Esophagus squamous epithelium (tissue), 5 donors: ENCODE results near the gene SDS. TPM values are rescaled to one million over a fixed set of nuclear protein-coding genes. Genes with fewer than 3 reads are reported as not detected.

Source experiments
- DNase-seq: peaks from one replicate; lab custom pipeline; 2025; lab: John Stamatoyannopoulos, UW
- H3K27ac ChIP-seq, 4 donors: fragments of 200-600 bp; sonication (generic); one replicate each; pipeline ENCODE4 v1.5.1; 2016 to 2019; ENCODE audit warnings: mild to moderate bottlenecking in 1 of 4
- H3K27me3 ChIP-seq, 4 donors: fragments of 200-600 bp; sonication (generic); 1 replicate in 3 of 4; 2 replicates in 1 of 4; pipeline versions ENCODE4 v1.5.1 to v1.6.0; 2017 to 2021; ENCODE audit warnings: antibody characterized with exemption in 1 of 4
- H3K36me3 ChIP-seq, 3 donors: fragments of 200-600 bp; sonication (generic); one replicate each; pipeline ENCODE4 v1.5.1; 2016 to 2019
- H3K4me1 ChIP-seq, 3 donors: fragments of 200-600 bp; sonication (generic); one replicate each; pipeline ENCODE4 v1.5.1; 2017 to 2019
- H3K4me3 ChIP-seq, 4 donors: fragments of 200-600 bp; sonication (generic); 1 replicate in 3 of 4; 2 replicates in 1 of 4; pipeline ENCODE4 v1.5.1; 2016 to 2019; ENCODE audit warnings: mild to moderate bottlenecking in 2 of 4, moderate library complexity in 1 of 4
- H3K9me3 ChIP-seq, 3 donors: fragments of 200-600 bp; sonication (generic); one replicate each; pipeline ENCODE4 v1.5.1; 2016 to 2019
- POLR2A ChIP-seq, 4 donors: fragments of 450-650 bp; IDR thresholded peaks; one replicate each; pipeline ENCODE4 v1.6.1; 2017; ENCODE audit warnings: antibody characterized with exemption in 4 of 4, mild to moderate bottlenecking in 4 of 4, moderate library complexity in 3 of 4
- WGBS, 2 donors: methylation state at CpG; one replicate each; pipeline ENCODE4 v1.1.5; 2018; 5-methylcytosine and 5-hydroxymethylcytosine counted together
- intact Hi-C: fragments of 100-400 bp; cut with DNase I; formaldehyde crosslinking; loops from one replicate; pipeline ENCODE4 v1.15.0; 2022
- total RNA-seq, 4 donors: library from RNA; depleted of rRNA; stranded (reverse); fragments of >200 nt; gene quantifications; one replicate each; pipeline ENCODE4 v1.1.0, GENCODE V29; 2016
- TF ChIP-seq, protein P1 (sequence below), 6 experiments: fragments of 450-650 bp in 4 of 6; fragments of 200-600 bp in 2 of 6; sonication (generic) in 2 of 6; IDR thresholded peaks; one replicate each; pipeline ENCODE4 v1.5.1; 2016 to 2019; ENCODE audit warnings: antibody characterized with exemption in 6 of 6, mild to moderate bottlenecking in 4 of 6, moderate library complexity in 4 of 6
- donor health status: DM: yes; HTN: yes; CAD: no.

Gene SDS
- total RNA-seq, 4 donors from 2014 or later: 0.76 TPM; not detected in 3

DNA sequence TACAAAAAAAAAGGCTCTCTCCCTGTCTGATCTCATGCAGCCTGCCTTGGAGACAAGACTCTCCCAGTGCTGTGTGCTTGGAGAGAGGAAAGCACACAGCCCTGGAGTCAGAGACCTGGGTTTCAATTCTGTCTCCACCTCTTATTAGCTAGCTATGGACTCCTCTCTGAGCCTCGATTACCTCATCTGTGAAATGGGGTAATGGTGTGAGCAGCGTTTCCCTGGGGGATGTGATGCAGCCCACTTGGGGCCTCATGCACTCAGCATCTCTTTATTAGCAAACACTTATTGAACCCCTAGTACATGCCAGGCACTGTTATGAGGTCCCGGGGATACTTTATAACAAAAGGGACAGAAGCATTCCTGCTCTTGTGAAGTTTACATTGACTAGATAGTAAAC is 12.5 kb downstream of the SDS start:
- H3K4me1 ChIP-seq: no peaks in the 10 kb centered on the region

DNA sequence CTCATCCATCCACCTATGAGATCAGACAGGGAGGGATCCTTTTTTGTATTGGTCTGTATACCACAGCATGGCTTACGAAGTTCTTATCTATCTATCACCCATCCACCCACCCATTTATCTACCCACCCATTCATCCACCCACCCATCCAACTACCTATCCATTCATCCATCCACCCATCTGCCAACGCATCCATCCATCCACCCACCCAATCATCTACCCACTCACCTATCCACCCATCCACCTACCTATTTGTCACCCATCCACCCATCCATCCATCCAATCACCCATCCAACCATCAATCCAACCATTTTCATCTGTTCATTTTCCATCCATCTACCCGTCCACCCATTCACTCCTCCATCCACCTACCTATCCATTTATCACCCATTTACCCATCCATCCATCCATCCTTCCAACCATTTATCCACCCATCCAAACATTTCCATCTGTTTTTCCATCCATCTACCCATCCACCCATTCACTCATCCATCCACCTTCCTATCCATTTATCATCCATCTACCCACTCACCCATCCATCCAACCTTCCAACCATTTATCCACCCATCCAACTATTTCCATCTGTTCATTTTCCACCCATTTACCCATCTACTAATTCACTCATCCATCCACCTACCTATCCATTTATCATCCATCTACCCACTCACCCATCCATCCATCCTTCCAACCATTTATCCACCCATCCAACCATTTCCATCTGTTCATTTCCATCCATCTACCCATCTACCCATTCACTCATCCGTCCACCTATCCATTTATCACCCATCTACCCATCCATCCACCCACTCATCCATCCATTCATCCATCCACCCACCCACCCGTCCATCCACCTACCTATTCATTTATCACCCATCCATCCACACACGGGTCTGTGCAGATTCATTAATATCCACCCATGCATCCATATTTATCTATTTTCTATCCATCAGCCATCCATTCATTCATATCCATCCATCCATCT is 13.3 kb downstream of the SDS start:
- H3K9me3 ChIP-seq: no peaks in the 10 kb centered on the region
- DNase-seq: no peak
- no peak overlapping the region for H3K4me3 ChIP-seq
- no peak overlapping the region for H3K27ac ChIP-seq
- intact Hi-C loops: no loop called here
- H3K27me3 ChIP-seq: no peaks in the 10 kb centered on the region
- no peak for TF ChIP-seq POLR2A (IDR thresholded peaks at IDR 0.05)
- TF ChIP-seq, protein P1, sequence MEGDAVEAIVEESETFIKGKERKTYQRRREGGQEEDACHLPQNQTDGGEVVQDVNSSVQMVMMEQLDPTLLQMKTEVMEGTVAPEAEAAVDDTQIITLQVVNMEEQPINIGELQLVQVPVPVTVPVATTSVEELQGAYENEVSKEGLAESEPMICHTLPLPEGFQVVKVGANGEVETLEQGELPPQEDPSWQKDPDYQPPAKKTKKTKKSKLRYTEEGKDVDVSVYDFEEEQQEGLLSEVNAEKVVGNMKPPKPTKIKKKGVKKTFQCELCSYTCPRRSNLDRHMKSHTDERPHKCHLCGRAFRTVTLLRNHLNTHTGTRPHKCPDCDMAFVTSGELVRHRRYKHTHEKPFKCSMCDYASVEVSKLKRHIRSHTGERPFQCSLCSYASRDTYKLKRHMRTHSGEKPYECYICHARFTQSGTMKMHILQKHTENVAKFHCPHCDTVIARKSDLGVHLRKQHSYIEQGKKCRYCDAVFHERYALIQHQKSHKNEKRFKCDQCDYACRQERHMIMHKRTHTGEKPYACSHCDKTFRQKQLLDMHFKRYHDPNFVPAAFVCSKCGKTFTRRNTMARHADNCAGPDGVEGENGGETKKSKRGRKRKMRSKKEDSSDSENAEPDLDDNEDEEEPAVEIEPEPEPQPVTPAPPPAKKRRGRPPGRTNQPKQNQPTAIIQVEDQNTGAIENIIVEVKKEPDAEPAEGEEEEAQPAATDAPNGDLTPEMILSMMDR (IDR thresholded peaks at IDR 0.05): no peak
- WGBS, 2 donors: 92 to 93% methylated on average over 6 of the region's 6 CpGs
- no peaks in the 10 kb centered on the region for H3K4me1 ChIP-seq
- peaks cover 0 to 60% (median 8%) of the 10 kb centered on the region in 3 donors for H3K36me3 ChIP-seq

More for the DNA sequence above, 12.5 kb downstream of the SDS start:
- WGBS, 2 donors: 76 to 100% methylated on average over 1 to 2 of the region's 3 CpGs
- H3K27me3 ChIP-seq: no peaks in the 10 kb centered on the region
- no peak for DNase-seq
- intact Hi-C loops: no loop called here
- no peak overlapping the region for H3K4me3 ChIP-seq
- TF ChIP-seq, protein P1 (IDR thresholded peaks at IDR 0.05): no peak
- H3K27ac ChIP-seq: no peak overlapping the region
- no peaks in the 10 kb centered on the region for H3K9me3 ChIP-seq
- peaks cover 0 to 52% (median 8%) of the 10 kb centered on the region in 3 donors for H3K36me3 ChIP-seq

DNA sequence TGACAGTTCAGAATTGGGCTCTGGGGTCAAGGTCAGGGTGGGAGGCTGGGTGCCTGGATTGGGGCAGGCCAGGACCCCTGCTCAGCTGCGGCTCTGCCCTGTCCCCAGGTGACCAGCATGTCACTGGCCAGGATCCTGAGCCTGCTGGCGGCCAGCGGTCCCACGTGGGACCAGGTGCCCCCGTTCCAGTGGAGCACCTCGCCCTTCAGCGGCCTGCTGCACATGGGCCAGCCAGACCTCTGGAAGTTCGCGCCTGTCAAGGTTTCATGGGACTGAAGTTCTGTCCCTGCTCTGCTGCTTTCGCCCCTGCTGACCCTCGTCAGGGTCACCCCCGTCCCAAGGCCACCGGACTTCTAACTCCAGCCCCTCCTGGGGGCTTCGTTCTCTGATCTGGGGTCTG is 15.3 kb downstream of the SDS start:
- DNase-seq: no peak
- Histone ChIP-seq H3K27ac (no peak overlapping the region), H3K9me3 (no peaks in the 10 kb centered on the region), H3K4me1 (no peaks in the 10 kb centered on the region), H3K27me3 (no peaks in the 10 kb centered on the region), H3K36me3 (peaks cover 0 to 80% (median 16%) of the 10 kb centered on the region in 3 donors), H3K4me3 (no peak overlapping the region)
- TF ChIP-seq POLR2A (IDR thresholded peaks at IDR 0.05): no peak
- intact Hi-C loops: no loop called here
- 92 to 93% methylated on average over 13 to 14 of the region's 14 CpGs for WGBS, 2 donors

DNA sequence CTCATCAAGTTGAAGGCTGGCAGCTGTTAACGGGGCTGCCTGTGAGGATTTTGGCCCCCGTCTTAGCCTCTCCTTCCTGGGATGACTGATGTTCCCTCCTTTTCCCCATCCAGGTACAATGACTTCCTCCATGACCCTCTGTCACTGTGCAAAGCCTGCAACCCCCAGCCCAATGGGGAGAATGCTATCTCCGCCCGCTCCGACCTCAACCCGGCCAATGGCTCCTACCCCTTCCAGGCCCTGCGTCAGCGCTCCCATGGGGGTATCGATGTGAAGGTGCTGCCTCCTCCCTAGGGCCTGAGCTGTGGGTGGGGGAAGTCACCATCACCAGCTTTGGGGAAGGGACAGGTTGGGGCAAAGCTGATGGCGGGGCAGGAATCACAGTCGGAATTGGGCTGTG is 16.1 kb downstream of the SDS start:
- TF ChIP-seq, protein P1 (IDR thresholded peaks at IDR 0.05): no peak
- no peak for TF ChIP-seq POLR2A (IDR thresholded peaks at IDR 0.05)
- no peak for DNase-seq
- Histone ChIP-seq H3K27ac (no peak overlapping the region), H3K4me3 (no peak overlapping the region), H3K36me3 (peaks cover 0 to 86% (median 16%) of the 10 kb centered on the region in 3 donors), H3K4me1 (no peaks in the 10 kb centered on the region), H3K27me3 (no peaks in the 10 kb centered on the region), H3K9me3 (no peaks in the 10 kb centered on the region)
- WGBS, 2 donors: 93 to 96% methylated on average over 4 to 6 of the region's 11 CpGs
- intact Hi-C loops: no loop called here

DNA sequence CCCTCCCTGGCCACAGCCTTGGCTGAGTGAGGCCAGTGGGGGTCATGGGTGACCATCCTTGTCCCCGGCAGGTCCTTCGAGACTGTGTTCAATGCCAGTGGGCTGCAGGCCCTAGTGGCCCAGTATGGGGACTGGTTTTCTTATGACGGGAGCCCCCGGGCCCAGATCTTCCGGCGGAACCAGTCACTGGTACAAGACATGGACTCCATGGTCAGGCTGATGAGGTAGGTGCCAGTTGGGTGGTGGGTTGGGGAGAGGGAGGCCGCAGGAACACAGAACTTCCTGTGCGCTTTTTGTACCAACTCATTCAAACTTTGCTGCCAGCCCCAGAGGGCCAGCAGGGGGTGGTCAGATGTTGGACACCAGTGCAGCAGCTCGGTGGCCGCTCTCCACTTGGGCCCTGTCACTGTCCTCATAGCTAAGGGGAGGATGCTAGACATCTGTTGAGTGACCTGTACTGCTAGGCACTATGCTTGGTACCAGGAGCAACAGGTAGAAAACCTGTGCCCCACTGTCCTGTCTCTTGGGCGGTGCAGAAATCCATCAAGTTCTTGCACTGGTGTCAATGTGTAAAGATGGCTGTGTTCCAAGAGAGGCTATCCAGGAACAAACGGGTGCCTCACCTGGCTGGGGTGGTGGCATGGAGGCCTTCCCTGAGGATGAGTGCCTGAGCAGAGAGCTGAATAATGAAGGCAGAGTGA is 16.7 kb downstream of the SDS start:
- DNase-seq: no peak
- Histone ChIP-seq H3K27me3 (no peaks in the 10 kb centered on the region), H3K36me3 (peaks cover 0 to 91% (median 16%) of the 10 kb centered on the region in 3 donors), H3K4me1 (no peaks in the 10 kb centered on the region), H3K4me3 (no peak overlapping the region), H3K9me3 (no peaks in the 10 kb centered on the region), H3K27ac (no peak overlapping the region)
- intact Hi-C loops: no loop called here
- 71 to 100% methylated on average over 1 of the region's 12 CpGs for WGBS, 2 donors
- no peak for TF ChIP-seq POLR2A (IDR thresholded peaks at IDR 0.05)
- TF ChIP-seq, protein P1 (IDR thresholded peaks at IDR 0.05): no peak
